Panc1 (cell line): ENCODE data around the gene CRB3. TPM values are rescaled to one million over a fixed set of nuclear protein-coding genes. Genes with fewer than 3 reads are reported as not detected.

Source experiments
- ATAC-seq: fragments of 200-7000 bp; cut with Tn5 transposase; 2 replicates; pipeline ENCODE4 v1.9.1; 2020; ENCODE audit warnings: mild to moderate bottlenecking, moderate library complexity
- BruUV-seq: library from RNA; stranded (reverse); fragments of 400-500 nt; replicated peaks from 2 replicates; lab custom pipeline; 2021; lab: Mats Ljungman, UMichigan
- CTCF ChIA-PET: fragments of 300-600 bp; sonication (Branson Sonifier 250); formaldehyde crosslinking; loops from one replicate; lab custom pipeline; 2022; ENCODE audit warnings: antibody characterized with exemption; lab: Charles Lee
- POLR2A ChIA-PET: fragments of 300-600 bp; sonication (Branson Sonifier 250); formaldehyde crosslinking; loops from one replicate; lab custom pipeline; 2022; ENCODE audit warnings: antibody characterized with exemption; lab: Charles Lee
- DNase-seq: peaks from one replicate; pipeline ENCODE4 v3.0.0-alpha.2; 2010; ENCODE audit warnings: low read depth, low spot score
- H3K27ac ChIP-seq: 2 replicates; pipeline ENCODE4 v1.5.1; 2011; ENCODE audit warnings: mild to moderate bottlenecking, low read length, inconsistent platforms
- H3K27me3 ChIP-seq: fragments of 200-500 bp; sonication (Bioruptor generic); 2 replicates; pipeline ENCODE4 v1.6.0; 2014; ENCODE audit warnings: low read length, inconsistent platforms; ENCODE audit not compliant: control insufficient read depth, insufficient read depth
- H3K36me3 ChIP-seq: fragments of 200-500 bp; sonication (Bioruptor generic); 2 replicates; pipeline ENCODE4 v1.5.1; 2014; ENCODE audit warnings: inconsistent platforms, mild to moderate bottlenecking, low read length, moderate library complexity; ENCODE audit not compliant: control insufficient read depth, insufficient read depth
- H3K4me1 ChIP-seq: 2 replicates; pipeline ENCODE4 v1.5.1; 2011; ENCODE audit warnings: inconsistent platforms, mild to moderate bottlenecking, low read length, moderate library complexity; ENCODE audit not compliant: control insufficient read depth, insufficient read depth
- H3K4me3 ChIP-seq, 2 experiments: 2 replicates each; pipeline ENCODE4 v1.5.1; 2011 to 2012; ENCODE audit warnings: low read depth in 2 of 2, low read length in 2 of 2, mild to moderate bottlenecking in 2 of 2, inconsistent platforms in 1 of 2, moderate library complexity in 1 of 2
- H3K9me3 ChIP-seq: fragments of 200-500 bp; sonication (Bioruptor generic); 2 replicates; pipeline ENCODE4 v1.5.1; 2014; ENCODE audit warnings: low read depth, mild to moderate bottlenecking, inconsistent platforms, low read length, moderate library complexity; ENCODE audit not compliant: control insufficient read depth, insufficient read depth
- POLR2AphosphoS5 ChIP-seq: IDR thresholded peaks from 2 replicates; pipeline ENCODE4 v1.6.1; 2012; ENCODE audit warnings: mild to moderate bottlenecking, low read depth, low read length, moderate library complexity
- SIN3A ChIP-seq: IDR thresholded peaks from 2 replicates; pipeline ENCODE4 v1.6.1; 2012; ENCODE audit warnings: low read depth, mild to moderate bottlenecking, low read length, moderate library complexity, borderline replicate concordance; ENCODE audit not compliant: insufficient read depth
- TCF7L2 ChIP-seq: IDR thresholded peaks from 2 replicates; pipeline ENCODE4 v1.6.1; 2011; ENCODE audit warnings: mild to moderate bottlenecking, low read depth, low read length, inconsistent platforms
- in situ Hi-C: cut with HindIII; loops from 2 replicates; pipeline ENCODE4 v1.10.0; 2016; ENCODE audit warnings: low sequenced_read_pairs, low pct_unique_long_range_greater_than_20kb
- intact Hi-C: fragments of 100-400 bp; cut with micrococcal nuclease; formaldehyde crosslinking; loops from one replicate; pipeline ENCODE4 v1.10.0; 2022; ENCODE audit not compliant: unreplicated experiment
- total RNA-seq: library from RNA; stranded (reverse); gene quantifications from one replicate; pipeline ENCODE4 v1.2.1, GENCODE V29; 2021; ENCODE audit not compliant: unreplicated experiment
- TF ChIP-seq, protein P1 (sequence below): fragments of 450-650 bp; IDR thresholded peaks from 2 replicates; pipeline ENCODE4 v1.5.1; 2017; ENCODE audit warnings: mild to moderate bottlenecking
- TF ChIP-seq, protein P2 (sequence below), 2 experiments: IDR thresholded peaks; 2 replicates each; pipeline ENCODE4 v1.6.1; 2011 to 2012; ENCODE audit warnings: low read depth in 2 of 2, control low read depth in 1 of 2, low read length in 1 of 2, mild to moderate bottlenecking in 1 of 2, moderate library complexity in 1 of 2; ENCODE audit not compliant: insufficient read depth in 1 of 2

CRB3 gene
- total RNA-seq, 1 experiment from 2014 or later, result 0.21 TPM

DNA sequence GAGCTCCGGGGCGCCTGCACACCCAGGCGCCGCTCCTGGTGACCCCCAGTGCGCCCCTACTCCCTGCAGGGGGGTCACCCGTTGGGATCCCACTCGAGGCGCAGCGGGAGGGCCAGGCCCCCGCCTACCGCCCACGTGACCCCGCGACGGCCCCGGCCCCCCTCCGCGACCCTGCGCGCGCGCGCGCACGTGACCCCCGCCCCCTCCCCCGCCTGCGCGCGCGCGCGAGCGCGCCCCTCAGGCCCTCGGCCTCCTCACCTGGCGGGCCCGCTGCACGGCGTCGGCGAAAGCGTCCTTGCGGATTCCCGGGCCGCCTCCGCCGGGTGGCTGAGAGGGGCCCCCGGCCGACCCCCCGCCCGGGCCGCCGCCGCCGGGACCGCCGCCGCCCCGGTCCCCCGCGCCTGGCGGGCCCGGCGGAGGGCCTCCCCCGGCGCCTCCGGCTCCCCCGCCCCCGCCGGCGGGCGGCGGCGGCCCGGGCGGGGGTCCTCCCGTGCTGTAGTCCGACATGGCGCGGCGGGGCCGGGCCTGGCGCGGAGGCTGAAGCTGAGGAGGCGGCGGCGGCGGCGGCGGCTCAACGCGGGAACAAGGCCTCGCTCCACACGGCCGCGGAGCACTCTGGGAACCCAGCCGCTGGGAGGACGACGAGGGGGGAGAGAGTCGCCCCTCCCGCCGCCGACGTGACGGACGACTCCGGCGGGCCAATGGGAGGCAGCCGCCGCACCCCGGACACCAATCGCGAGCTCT is 39.7 kb upstream of the CRB3 start, which contains the start of gene KHSRP:
TSS of gene KHSRP (minus strand) at position 617 of the 744 bp plus-strand sequence. CDS start at position 507, 110 bp downstream.
- peak within 1 kb of the TSS; percentile 93 to 95 for H3K4me3 ChIP-seq
- in situ Hi-C loops, result no loop called here
- CTCF ChIA-PET, result interaction anchor here (0.7 kb wide), 1 partner anchor 52 kb away, joined by 3 read pairs; no protein-coding TSS in a partner anchor
- DNase-seq, result no peak
- no peak for ATAC-seq
- H3K27me3 ChIP-seq, result no peaks in the 10 kb centered on the region
- H3K36me3 ChIP-seq, result peaks cover 9% of the 10 kb centered on the region
- no peaks in the 10 kb centered on the region for H3K9me3 ChIP-seq
- intact Hi-C loops, result no loop called here
- H3K27ac ChIP-seq, result peak within 1 kb of the TSS; percentile 85
- BruUV-seq, result no TSS peak
- H3K4me1 ChIP-seq, result peaks cover 9% of the 10 kb centered on the region
- POLR2A ChIA-PET, result interaction anchor here (0.6 kb wide), 1 partner anchor 246 kb away, joined by 4 read pairs; no protein-coding TSS in a partner anchor
- peak; percentile 43; the same call in 1 of the 2 replicates for TF ChIP-seq POLR2AphosphoS5
- TF ChIP-seq, protein P1, sequence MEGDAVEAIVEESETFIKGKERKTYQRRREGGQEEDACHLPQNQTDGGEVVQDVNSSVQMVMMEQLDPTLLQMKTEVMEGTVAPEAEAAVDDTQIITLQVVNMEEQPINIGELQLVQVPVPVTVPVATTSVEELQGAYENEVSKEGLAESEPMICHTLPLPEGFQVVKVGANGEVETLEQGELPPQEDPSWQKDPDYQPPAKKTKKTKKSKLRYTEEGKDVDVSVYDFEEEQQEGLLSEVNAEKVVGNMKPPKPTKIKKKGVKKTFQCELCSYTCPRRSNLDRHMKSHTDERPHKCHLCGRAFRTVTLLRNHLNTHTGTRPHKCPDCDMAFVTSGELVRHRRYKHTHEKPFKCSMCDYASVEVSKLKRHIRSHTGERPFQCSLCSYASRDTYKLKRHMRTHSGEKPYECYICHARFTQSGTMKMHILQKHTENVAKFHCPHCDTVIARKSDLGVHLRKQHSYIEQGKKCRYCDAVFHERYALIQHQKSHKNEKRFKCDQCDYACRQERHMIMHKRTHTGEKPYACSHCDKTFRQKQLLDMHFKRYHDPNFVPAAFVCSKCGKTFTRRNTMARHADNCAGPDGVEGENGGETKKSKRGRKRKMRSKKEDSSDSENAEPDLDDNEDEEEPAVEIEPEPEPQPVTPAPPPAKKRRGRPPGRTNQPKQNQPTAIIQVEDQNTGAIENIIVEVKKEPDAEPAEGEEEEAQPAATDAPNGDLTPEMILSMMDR, result no peak

DNA sequence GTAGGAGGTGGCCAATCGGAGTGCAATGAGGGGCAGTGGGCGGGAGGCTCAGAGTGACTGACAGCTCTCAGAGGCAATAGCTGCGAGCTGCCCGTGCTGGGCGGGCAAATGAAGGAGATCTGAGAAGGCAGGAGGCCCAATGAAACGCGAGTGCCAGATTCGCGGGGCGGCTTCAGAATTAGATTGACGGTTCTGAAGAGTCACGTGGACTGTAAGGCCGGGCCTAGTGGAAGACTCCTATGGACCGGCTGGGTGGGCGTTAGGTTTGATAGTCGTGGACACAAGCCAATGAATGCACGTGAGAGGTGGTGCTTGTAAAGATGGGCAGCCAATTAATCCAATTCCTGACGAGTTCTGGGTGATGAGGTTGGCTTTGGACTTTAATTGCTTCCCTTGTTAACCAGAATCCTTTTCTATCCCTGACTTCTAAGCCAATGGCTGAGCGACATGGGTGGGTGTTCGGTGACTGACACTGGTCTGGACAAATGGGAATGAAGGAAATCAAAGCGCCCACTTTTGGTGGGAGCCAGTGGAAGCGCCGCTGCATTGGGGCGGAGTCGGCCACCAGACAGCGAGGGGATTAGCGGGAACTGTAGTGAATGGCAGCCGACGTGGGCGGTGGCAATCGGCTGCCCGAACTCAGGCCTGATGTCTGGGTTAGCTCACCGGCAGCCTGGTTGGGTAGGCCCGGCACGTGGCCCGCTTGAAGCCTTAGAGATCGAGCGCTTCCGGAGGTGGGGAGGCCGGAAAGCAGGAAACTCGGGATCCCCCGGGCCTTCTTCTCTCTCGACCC is 38.9 kb upstream of the CRB3 start:
- Histone ChIP-seq H3K27me3 (no peaks in the 10 kb centered on the region), H3K27ac (peak overlapping the region; percentile 85), H3K4me1 (peaks cover 9% of the 10 kb centered on the region), H3K9me3 (no peaks in the 10 kb centered on the region), H3K36me3 (peaks cover 9% of the 10 kb centered on the region), H3K4me3 (peak overlapping the region; percentile 32 to 93)
- POLR2A ChIA-PET, result interaction anchor here (0.6 kb wide), 1 partner anchor 247 kb away, joined by 4 read pairs; no protein-coding TSS in a partner anchor
- CTCF ChIA-PET, result interaction anchor here (0.7 kb wide), 1 partner anchor 51 kb away, joined by 3 read pairs; no protein-coding TSS in a partner anchor
- TF ChIP-seq POLR2AphosphoS5 (no peak), TCF7L2 (peak; percentile 83)
- BruUV-seq, result no TSS peak
- peak; percentile 96 for ATAC-seq
- intact Hi-C loops (no loop called here), in situ Hi-C loops (no loop called here)
- DNase-seq, result peak; percentile 100

DNA sequence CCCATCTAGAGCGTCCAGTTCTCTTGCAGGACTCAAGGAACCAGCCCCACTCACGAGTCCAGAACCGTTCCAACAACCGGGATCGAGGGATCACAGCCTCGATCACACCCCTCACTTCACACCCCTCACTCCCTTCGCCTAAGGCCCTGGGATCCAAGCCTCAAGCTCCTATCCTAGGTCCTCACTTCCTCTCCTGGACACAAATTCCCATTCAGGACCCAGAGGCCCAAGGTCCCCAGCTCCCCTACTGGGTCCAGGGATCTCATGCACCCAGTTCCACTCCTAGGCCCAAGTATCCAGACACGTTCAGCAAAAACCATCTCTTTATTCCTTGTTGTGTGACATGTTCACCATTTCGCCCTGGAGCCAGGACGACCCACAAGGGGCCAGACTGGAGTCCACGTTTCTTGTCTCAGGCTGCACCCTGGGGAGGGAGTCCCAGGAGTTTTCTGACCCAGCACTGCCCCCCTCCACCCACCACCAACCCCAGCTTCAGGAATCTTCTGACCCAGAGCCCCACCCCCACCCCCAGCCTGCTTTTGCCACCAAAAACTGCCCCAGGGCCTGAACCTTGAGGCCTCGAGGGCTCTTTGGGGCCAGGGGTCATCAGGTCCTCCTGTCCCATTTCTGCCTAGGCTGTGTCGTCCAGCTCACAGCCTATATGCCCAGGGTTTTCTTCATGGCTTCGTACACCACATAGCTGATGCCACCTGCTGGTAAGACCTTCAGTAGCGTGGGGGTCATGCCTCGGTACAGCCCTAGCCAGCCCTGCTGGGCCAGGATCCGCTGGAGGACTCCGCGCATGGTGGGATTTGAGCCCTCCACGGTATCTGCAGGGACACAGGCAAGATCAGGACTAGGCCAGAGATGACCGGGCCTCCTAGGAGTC is 38.1 kb upstream of the CRB3 start:
- ChIA-PET CTCF (no interaction called here), POLR2A (no interaction called here)
- Histone ChIP-seq H3K27ac (peak overlapping the region; percentile 85), H3K4me1 (peaks cover 9% of the 10 kb centered on the region), H3K9me3 (no peaks in the 10 kb centered on the region), H3K36me3 (peaks cover 7% of the 10 kb centered on the region), H3K4me3 (peak overlapping the region; percentile 17 to 32), H3K27me3 (no peaks in the 10 kb centered on the region)
- no TSS peak for BruUV-seq
- no peak for DNase-seq
- TF ChIP-seq, protein P1, result no peak; the same call in 1 of the 2 replicates
- TF ChIP-seq, protein P2, sequence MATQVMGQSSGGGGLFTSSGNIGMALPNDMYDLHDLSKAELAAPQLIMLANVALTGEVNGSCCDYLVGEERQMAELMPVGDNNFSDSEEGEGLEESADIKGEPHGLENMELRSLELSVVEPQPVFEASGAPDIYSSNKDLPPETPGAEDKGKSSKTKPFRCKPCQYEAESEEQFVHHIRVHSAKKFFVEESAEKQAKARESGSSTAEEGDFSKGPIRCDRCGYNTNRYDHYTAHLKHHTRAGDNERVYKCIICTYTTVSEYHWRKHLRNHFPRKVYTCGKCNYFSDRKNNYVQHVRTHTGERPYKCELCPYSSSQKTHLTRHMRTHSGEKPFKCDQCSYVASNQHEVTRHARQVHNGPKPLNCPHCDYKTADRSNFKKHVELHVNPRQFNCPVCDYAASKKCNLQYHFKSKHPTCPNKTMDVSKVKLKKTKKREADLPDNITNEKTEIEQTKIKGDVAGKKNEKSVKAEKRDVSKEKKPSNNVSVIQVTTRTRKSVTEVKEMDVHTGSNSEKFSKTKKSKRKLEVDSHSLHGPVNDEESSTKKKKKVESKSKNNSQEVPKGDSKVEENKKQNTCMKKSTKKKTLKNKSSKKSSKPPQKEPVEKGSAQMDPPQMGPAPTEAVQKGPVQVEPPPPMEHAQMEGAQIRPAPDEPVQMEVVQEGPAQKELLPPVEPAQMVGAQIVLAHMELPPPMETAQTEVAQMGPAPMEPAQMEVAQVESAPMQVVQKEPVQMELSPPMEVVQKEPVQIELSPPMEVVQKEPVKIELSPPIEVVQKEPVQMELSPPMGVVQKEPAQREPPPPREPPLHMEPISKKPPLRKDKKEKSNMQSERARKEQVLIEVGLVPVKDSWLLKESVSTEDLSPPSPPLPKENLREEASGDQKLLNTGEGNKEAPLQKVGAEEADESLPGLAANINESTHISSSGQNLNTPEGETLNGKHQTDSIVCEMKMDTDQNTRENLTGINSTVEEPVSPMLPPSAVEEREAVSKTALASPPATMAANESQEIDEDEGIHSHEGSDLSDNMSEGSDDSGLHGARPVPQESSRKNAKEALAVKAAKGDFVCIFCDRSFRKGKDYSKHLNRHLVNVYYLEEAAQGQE (IDR thresholded peaks at IDR 0.05; ENCODE audit: insufficient read depth in 1 of 2, low read depth in 2 of 2, low read length in 1 of 2), result no peak
- TF ChIP-seq TCF7L2, result no peak
- no peak for TF ChIP-seq SIN3A
- no peak for TF ChIP-seq POLR2AphosphoS5
- intact Hi-C loops, result no loop called here
- ATAC-seq, result no peak
- in situ Hi-C loops, result no loop called here
